GM13976 (cell line): ENCODE measurements around the gene GGT7.
"Not testable (repeated sequence)": the region's sequence is repeated elsewhere in the genome, so short reads cannot be mapped to it uniquely, and the experiment has no call there.

Experiments
- DNase-seq: peaks from one replicate; pipeline ENCODE4 v3.0.0; 2012; ENCODE audit warnings: low spot score
- in situ Hi-C: fragments of 300-500 bp; cut with MboI; formaldehyde crosslinking; loops from one replicate; pipeline ENCODE4 v1.12.0; 2022; ENCODE audit warnings: low sequenced_read_pairs, mixed read lengths, inconsistent platforms; ENCODE audit not compliant: unreplicated experiment
- TF ChIP-seq, protein P1 (sequence below): IDR thresholded peaks from 2 replicates; pipeline ENCODE4 v1.5.1; 2012; ENCODE audit warnings: borderline replicate concordance, mild to moderate bottlenecking; ENCODE audit not compliant: insufficient read depth; ENCODE audit errors: extremely low read depth, missing control alignments, control extremely low read depth

GGT7 gene

DNA sequence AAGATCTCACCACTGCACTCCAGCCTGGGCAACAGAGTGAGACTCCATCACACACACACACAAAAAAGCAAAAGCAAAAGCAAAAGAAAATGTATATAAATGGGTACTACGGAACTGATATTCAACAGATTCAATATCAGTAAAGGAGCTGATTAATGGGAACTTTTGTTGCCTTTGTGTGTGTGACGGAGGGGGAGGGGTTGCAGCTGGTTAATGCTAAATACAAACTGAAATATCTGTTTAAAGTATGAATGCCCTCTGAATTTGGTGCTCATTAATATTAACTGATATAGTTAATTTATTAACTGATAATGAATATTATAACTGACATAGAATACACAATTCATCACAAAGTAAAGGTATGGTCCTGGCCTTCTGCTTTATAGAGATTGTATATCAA, 55.6 kb downstream of the GGT7 start:
- TF ChIP-seq, protein P1, sequence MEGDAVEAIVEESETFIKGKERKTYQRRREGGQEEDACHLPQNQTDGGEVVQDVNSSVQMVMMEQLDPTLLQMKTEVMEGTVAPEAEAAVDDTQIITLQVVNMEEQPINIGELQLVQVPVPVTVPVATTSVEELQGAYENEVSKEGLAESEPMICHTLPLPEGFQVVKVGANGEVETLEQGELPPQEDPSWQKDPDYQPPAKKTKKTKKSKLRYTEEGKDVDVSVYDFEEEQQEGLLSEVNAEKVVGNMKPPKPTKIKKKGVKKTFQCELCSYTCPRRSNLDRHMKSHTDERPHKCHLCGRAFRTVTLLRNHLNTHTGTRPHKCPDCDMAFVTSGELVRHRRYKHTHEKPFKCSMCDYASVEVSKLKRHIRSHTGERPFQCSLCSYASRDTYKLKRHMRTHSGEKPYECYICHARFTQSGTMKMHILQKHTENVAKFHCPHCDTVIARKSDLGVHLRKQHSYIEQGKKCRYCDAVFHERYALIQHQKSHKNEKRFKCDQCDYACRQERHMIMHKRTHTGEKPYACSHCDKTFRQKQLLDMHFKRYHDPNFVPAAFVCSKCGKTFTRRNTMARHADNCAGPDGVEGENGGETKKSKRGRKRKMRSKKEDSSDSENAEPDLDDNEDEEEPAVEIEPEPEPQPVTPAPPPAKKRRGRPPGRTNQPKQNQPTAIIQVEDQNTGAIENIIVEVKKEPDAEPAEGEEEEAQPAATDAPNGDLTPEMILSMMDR = no peak
- in situ Hi-C loops = no loop called here
- DNase-seq = no peak

DNA sequence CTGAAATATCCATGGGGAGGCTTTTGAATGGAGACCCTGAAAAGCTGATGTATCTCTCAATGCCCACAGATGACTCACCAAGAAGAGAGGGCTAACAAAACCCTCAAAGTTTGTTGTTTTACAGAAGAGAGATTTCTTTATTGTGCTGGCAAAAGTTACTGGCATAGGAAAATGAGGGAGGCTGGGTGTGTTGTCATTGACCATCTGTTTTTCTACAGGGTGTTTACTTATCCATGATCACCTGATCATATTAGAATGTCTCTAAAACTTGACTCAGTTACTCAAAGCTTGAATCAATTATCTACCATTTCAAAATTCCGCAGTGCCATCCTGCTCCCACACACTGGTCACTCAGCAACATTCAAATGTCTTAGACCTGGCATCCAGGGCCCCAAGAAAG, 57.0 kb downstream of the GGT7 start:
- in situ Hi-C loops = no loop called here
- TF ChIP-seq, protein P1 = no peak

DNA sequence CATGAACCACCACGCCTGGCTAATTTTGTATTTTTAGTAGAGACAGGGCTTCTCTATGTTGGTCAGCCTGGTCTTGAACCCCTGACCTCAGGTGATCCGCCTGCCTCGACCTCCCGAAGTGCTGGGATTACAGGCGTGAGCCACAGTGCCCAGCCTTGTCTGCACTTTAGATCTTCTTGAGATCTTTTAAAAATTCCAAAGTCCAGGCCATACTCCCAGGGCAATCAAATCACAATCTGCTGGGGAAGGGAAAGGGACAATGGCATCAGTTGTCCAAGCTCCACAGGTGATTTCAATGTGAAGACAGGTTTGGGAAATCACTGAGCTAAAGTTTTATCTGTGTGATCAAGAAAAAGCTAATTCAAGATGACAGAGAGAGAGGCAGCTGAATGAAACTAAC, 64.1 kb downstream of the GGT7 start:
- no peak for DNase-seq
- TF ChIP-seq, protein P1 = no peak
- in situ Hi-C loops = no loop called here

More for the DNA sequence above, 57.0 kb downstream of the GGT7 start:
- DNase-seq = no peak

DNA sequence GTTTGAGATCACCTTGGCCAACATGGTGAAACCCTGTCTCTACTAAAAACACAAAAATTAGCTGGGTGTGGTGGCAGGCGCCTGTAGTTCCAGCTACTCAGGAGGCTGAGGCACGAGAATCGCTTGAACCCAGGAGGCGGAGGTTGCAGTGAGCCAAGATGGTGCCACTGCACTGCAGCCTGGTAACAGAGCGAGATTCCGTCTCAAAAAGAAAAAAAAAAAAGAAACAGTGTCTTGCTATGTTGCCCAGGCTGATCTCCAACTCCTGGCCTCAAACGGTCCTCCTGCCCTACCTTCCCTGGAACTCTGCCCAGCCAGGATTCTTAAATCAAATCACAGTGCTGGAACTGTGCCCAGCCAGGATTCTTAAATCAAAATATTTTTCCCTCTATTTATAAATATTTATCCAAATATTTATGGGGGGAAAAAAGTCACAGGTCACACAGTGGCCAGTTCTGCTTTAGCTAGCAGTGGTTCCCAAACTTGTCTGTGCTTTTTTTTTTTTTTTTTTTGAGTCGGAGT, 64.7 kb downstream of the GGT7 start:
- in situ Hi-C loops, DNase-seq: not testable (repeated sequence)

DNA sequence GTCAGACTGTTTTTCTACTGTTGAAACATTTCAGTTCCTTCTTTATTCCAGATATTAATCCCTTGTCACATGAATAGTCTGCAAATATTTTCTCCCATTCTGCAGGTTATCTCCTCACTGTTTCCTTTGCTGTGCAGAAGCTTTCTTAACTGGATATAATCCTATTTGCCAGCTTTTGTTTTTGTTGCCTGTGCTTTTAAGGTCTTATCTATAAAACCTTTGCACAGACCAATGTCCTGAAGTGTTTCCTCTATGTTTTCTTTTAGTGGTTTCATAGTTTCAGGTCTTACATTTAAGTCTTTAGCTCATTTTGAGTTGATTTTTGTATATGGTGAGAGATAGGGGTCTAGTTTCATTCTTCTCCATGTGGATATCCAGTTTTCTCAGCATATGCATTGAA, 66.4 kb downstream of the GGT7 start:
- in situ Hi-C loops = no loop called here
- DNase-seq = no peak
- TF ChIP-seq, protein P1 = no peak

DNA sequence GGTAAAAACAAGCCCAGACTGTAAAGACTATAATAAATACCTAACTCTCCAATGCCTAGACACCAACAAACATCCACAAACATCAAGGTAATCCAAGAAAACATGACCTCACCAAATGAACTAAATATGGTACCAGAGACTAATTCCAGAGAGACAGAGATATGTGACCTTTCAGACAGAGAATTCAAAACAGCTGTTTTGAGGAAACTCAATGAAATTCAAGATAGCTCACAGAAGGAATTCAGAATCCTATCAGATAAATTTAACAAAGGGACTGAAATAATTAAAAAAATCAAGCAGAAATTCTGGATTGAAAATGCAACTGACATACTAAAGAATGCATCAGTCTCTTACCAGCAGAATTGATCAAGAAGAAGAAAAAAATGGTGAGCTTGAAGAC, 73.8 kb downstream of the GGT7 start:
- TF ChIP-seq, protein P1 = no peak
- in situ Hi-C loops = no loop called here
- DNase-seq = no peak

DNA sequence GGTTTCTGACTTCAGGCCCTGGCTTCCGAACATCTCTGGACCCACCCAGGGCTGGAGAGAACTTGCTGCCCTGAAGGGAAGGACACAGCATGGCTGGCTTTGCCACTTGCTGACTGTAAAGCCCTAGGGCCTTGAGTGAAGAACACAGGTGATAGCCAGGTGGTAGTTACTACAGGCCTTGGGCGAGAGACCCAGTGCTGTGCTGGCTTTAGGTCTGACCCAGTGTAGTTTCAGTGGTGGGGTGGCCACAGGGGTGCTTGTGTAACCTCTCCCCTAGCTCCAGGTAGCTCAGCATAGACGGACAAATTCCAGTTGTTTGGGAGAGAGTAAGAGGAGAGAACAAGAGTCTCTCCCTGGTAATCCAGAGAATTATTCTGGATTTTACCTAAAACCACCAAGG, 74.3 kb downstream of the GGT7 start:
- TF ChIP-seq, protein P1 = no peak
- in situ Hi-C loops = no loop called here
- DNase-seq = no peak
